SU-DHL-6 (cell line): ENCODE data around the gene SRRM3.

Source experiments
- H2AFZ ChIP-seq: fragments of 200-600 bp; sonication (generic); 2 replicates; pipeline ENCODE4 v1.6.1; 2014; ENCODE audit warnings: low read depth, mild to moderate bottlenecking, moderate library complexity, mixed read lengths, antibody characterized with exemption, low read length; ENCODE audit not compliant: severe bottlenecking
- H3F3A ChIP-seq: fragments of 200-600 bp; shearing (Covaris generic); 2 replicates; pipeline ENCODE4 v1.6.0; 2016; ENCODE audit warnings: antibody characterized with exemption, mild to moderate bottlenecking; ENCODE audit not compliant: insufficient read depth
- H3K27ac ChIP-seq: fragments of 200-600 bp; sonication (generic); 2 replicates; pipeline ENCODE4 v1.5.1; 2016; ENCODE audit warnings: low read depth, mild to moderate bottlenecking, low read length, moderate library complexity, mixed read lengths
- H3K27me3 ChIP-seq: fragments of 200-600 bp; sonication (generic), shearing (Covaris generic); 2 replicates; pipeline ENCODE4 v1.6.0; 2014; ENCODE audit warnings: mild to moderate bottlenecking, low read length
- H3K36me3 ChIP-seq: fragments of 200-600 bp; sonication (generic); 2 replicates; pipeline ENCODE4 v1.6.1; 2014; ENCODE audit warnings: mild to moderate bottlenecking, low read length, mixed read lengths
- H3K4me2 ChIP-seq: fragments of 300-600, 200-600 bp; shearing (Covaris generic), sonication (generic); 2 replicates; pipeline ENCODE4 v1.6.0; 2014; ENCODE audit warnings: low read length, low read depth, mild to moderate bottlenecking; ENCODE audit not compliant: poor library complexity, severe bottlenecking
- H3K4me3 ChIP-seq: fragments of 200-600 bp; sonication (generic); 2 replicates; pipeline ENCODE4 v1.5.1; 2014; ENCODE audit warnings: antibody characterized with exemption, low read length, mild to moderate bottlenecking, mixed read lengths; ENCODE audit not compliant: insufficient read depth, poor library complexity, severe bottlenecking
- H3K79me2 ChIP-seq: fragments of 200-600 bp; sonication (generic); 2 replicates; pipeline ENCODE4 v1.6.1; 2014; ENCODE audit warnings: mild to moderate bottlenecking, low read length, moderate library complexity; ENCODE audit not compliant: insufficient read depth
- H3K9ac ChIP-seq: fragments of 200-600 bp; sonication (generic); 2 replicates; pipeline ENCODE4 v1.7.0; 2014; ENCODE audit warnings: mild to moderate bottlenecking, low read length
- H3K9me2 ChIP-seq: fragments of 200-600 bp; sonication (generic); replicated peaks from 2 replicates; pipeline ENCODE4 v1.6.1; 2014; ENCODE audit warnings: low read length; ENCODE audit not compliant: insufficient read depth
- H3K9me3 ChIP-seq: fragments of 200-600 bp; sonication (generic); 2 replicates; pipeline ENCODE4 v1.6.1; 2014; ENCODE audit warnings: low read length, mixed read lengths; ENCODE audit not compliant: insufficient read depth
- H4K20me1 ChIP-seq: fragments of 200-600 bp; sonication (generic); 2 replicates; pipeline ENCODE4 v1.6.1; 2014; ENCODE audit warnings: low read depth, mild to moderate bottlenecking, antibody characterized with exemption, low read length, moderate library complexity, mixed read lengths
- EZH2phosphoT487 ChIP-seq: fragments of 200-600 bp; sonication (generic), shearing (Covaris generic); conservative IDR thresholded peaks from 2 replicates; pipeline ENCODE4 v1.6.1; 2018; ENCODE audit warnings: mild to moderate bottlenecking, antibody characterized with exemption, low read length, moderate library complexity, mixed read lengths
- TF ChIP-seq, protein P1 (sequence below): fragments of 200-600 bp; sonication (generic); IDR thresholded peaks from one replicate; pipeline ENCODE4 v1.5.1; 2017; ENCODE audit warnings: antibody characterized with exemption, mild to moderate bottlenecking, low read length, moderate library complexity; ENCODE audit not compliant: insufficient read depth, poor library complexity, severe bottlenecking

The SRRM3 gene

DNA sequence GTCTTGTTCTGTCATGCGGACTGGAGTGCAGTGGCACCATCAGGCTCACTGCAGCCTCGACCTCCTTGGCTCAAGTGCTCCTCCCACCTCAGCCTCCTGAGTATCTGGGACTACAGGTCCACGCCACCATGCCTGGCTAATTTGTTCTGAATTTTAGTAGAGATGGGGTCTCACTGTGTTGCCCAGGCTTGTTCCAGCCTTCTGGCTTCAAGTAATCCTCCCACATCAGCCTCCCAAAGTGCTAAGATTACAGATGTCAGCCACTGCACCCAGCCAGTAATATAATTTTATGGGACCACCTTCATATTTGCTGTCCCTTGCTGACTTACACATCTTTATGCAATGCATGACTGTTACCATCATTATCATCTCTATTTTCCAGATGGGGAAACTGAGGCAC lies 99.3 kb downstream of the SRRM3 start:
- H3F3A ChIP-seq, result peaks cover 7% of the 10 kb centered on the region; the same call in 1 of the 2 replicates
- TF ChIP-seq, protein P1, sequence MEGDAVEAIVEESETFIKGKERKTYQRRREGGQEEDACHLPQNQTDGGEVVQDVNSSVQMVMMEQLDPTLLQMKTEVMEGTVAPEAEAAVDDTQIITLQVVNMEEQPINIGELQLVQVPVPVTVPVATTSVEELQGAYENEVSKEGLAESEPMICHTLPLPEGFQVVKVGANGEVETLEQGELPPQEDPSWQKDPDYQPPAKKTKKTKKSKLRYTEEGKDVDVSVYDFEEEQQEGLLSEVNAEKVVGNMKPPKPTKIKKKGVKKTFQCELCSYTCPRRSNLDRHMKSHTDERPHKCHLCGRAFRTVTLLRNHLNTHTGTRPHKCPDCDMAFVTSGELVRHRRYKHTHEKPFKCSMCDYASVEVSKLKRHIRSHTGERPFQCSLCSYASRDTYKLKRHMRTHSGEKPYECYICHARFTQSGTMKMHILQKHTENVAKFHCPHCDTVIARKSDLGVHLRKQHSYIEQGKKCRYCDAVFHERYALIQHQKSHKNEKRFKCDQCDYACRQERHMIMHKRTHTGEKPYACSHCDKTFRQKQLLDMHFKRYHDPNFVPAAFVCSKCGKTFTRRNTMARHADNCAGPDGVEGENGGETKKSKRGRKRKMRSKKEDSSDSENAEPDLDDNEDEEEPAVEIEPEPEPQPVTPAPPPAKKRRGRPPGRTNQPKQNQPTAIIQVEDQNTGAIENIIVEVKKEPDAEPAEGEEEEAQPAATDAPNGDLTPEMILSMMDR, result no peak
- TF ChIP-seq EZH2phosphoT487, result no peak
- no peaks in the 10 kb centered on the region for H3K79me2 ChIP-seq
- no peak overlapping the region for H3K4me3 ChIP-seq
- no peak overlapping the region for H3K9ac ChIP-seq
- no peak overlapping the region for H2AFZ ChIP-seq
- no peaks in the 10 kb centered on the region for H4K20me1 ChIP-seq
- H3K9me2 ChIP-seq, result no peaks in the 10 kb centered on the region
- H3K27me3 ChIP-seq, result no peaks in the 10 kb centered on the region
- no peaks in the 10 kb centered on the region for H3K9me3 ChIP-seq
- no peak overlapping the region for H3K27ac ChIP-seq
- no peaks in the 10 kb centered on the region for H3K36me3 ChIP-seq
- H3K4me2 ChIP-seq, result no peak overlapping the region

DNA sequence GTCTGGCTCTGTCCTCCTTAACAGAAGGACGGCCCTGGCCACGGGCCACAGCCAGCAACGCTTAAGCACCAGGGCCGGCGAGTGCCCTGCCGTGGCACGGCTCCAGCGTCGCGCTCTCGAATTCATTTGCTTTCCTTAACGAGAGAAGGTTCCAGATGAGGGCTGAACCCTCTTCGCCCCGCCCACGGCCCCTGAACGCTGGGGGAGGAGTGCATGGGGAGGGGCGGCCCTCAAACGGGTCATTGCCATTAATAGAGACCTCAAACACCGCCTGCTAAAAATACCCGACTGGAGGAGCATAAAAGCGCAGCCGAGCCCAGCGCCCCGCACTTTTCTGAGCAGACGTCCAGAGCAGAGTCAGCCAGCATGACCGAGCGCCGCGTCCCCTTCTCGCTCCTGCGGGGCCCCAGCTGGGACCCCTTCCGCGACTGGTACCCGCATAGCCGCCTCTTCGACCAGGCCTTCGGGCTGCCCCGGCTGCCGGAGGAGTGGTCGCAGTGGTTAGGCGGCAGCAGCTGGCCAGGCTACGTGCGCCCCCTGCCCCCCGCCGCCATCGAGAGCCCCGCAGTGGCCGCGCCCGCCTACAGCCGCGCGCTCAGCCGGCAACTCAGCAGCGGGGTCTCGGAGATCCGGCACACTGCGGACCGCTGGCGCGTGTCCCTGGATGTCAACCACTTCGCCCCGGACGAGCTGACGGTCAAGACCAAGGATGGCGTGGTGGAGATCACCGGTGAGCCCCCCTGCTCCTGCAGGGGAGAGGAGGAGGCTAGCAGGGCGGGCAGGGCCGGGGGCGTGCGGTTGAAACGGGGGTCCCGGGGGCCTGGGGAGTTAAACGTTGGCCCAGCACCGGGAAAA lies 100.9 kb downstream of the SRRM3 start, which contains the start of gene HSPB1:
HSPB1 (plus strand) TSS at position 327 of the 855 bp plus-strand sequence; CDS start at position 367, 40 bp downstream.
- Histone ChIP-seq H3K4me2 (peak within 1 kb of the TSS; percentile 66), H3K9ac (peak within 1 kb of the TSS; percentile 57), H3K36me3 (no peaks in the 10 kb centered on the region), H3K27ac (no peak within 1 kb of the TSS), H3F3A (peaks cover 7% of the 10 kb centered on the region; the same call in 1 of the 2 replicates), H4K20me1 (no peaks in the 10 kb centered on the region), H3K79me2 (no peaks in the 10 kb centered on the region), H3K4me3 (peak within 1 kb of the TSS; percentile 52), H3K27me3 (no peaks in the 10 kb centered on the region), H2AFZ (peak within 1 kb of the TSS; percentile 94), H3K9me2 (no peaks in the 10 kb centered on the region), H3K9me3 (no peaks in the 10 kb centered on the region)
- TF ChIP-seq EZH2phosphoT487, result 0 out of 2 replicates have a peak, but pooled peaks have one; percentile 68
- TF ChIP-seq, protein P1, result no peak

DNA sequence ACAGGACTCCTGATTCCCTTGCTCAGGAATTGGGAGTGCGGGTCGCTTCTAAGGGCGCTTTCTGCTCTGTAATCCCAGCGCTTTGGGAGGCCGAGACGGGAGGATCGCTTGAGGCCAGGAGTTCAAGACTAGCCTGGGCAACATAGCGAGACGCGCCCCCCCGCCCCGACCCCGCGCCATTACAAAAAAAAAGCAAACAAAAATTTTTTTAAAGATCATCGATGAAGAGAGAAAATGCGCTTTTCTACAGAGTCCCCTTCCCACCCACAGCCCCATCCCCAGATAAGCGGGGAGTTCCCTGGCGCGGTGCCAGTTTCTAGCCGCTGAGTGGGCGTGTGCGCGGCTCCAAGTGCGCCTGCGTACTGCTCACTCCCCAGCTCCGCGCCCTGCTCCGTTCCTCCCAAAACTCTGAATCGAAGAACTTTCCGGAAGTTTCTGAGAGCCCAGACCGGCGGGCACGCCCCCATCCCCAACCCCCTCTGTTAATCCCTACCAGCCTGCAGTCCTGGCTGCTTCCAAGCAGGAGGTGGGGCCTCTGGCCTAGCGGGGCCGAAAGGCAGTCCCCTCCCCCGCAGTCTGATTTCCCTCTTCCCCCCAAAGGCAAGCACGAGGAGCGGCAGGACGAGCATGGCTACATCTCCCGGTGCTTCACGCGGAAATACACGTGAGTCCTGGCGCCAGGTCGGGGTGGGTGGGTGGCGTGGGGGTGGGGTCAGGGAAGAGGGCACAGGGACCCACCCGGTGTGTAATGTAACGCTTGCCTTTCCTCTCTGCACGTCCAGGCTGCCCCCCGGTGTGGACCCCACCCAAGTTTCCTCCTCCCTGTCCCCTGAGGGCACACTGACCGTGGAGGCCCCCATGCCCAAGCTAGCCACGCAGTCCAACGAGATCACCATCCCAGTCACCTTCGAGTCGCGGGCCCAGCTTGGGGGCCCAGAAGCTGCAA lies 101.8 kb downstream of the SRRM3 start:
- no peaks in the 10 kb centered on the region for H3K36me3 ChIP-seq
- H3K9me2 ChIP-seq, result no peaks in the 10 kb centered on the region
- H3K27ac ChIP-seq, result no peak overlapping the region
- H3K9ac ChIP-seq, result peak overlapping the region; percentile 57
- no peaks in the 10 kb centered on the region for H3K27me3 ChIP-seq
- H3K79me2 ChIP-seq, result no peaks in the 10 kb centered on the region
- TF ChIP-seq, protein P1, result no peak
- TF ChIP-seq EZH2phosphoT487, result no peak
- H3K4me2 ChIP-seq, result peak overlapping the region; percentile 66
- peak overlapping the region; percentile 52 for H3K4me3 ChIP-seq
- H2AFZ ChIP-seq, result peak overlapping the region; percentile 94
- peaks cover 7% of the 10 kb centered on the region; the same call in 1 of the 2 replicates for H3F3A ChIP-seq
- no peaks in the 10 kb centered on the region for H3K9me3 ChIP-seq
- H4K20me1 ChIP-seq, result no peaks in the 10 kb centered on the region
